Tibial nerve (tissue), 4 donors: ENCODE data around the gene GNB3. TPM values are rescaled to one million over a fixed set of nuclear protein-coding genes. Genes with fewer than 3 reads are reported as not detected.

Experiments
- DNase-seq, 2 donors: peaks; one replicate each; pipeline ENCODE4 v3.0.0-alpha.2; 2019; ENCODE audit warnings: low spot score in 2 of 2
- H3K27ac ChIP-seq, 4 donors: fragments of 200-600 bp; sonication (generic) in 3 of 4; one replicate each; pipeline ENCODE4 v1.5.1; 2017 to 2019; ENCODE audit warnings: mild to moderate bottlenecking in 1 of 4
- H3K27me3 ChIP-seq, 2 donors: fragments of 200-600 bp; sonication (generic) in 1 of 2; one replicate each; pipeline versions ENCODE4 v1.5.1 to v1.6.0; 2017 to 2019
- H3K36me3 ChIP-seq, 3 donors: fragments of 200-600 bp; sonication (generic); one replicate each; pipeline ENCODE4 v1.5.1; 2018 to 2019
- H3K4me1 ChIP-seq, 4 donors: fragments of 200-600 bp; sonication (generic) in 3 of 4; one replicate each; pipeline ENCODE4 v1.5.1; 2017 to 2019
- H3K4me3 ChIP-seq, 4 donors: fragments of 200-600 bp; sonication (generic) in 3 of 4; one replicate each; pipeline ENCODE4 v1.5.1; 2017 to 2019; ENCODE audit warnings: mild to moderate bottlenecking in 1 of 4, moderate library complexity in 1 of 4
- H3K9me3 ChIP-seq, 4 donors: fragments of 200-600 bp; sonication (generic) in 3 of 4; one replicate each; pipeline ENCODE4 v1.5.1; 2017 to 2019
- CTCF ChIP-seq, 5 experiments: fragments of 200-600 bp in 3 of 5; fragments of 450-650 bp in 2 of 5; sonication (generic) in 3 of 5; IDR thresholded peaks; one replicate each; pipeline ENCODE4 v1.5.1; 2016 to 2019; ENCODE audit warnings: antibody characterized with exemption in 5 of 5, mild to moderate bottlenecking in 3 of 5, moderate library complexity in 2 of 5
- EP300 ChIP-seq, 2 donors: sonication (generic); formaldehyde crosslinking; IDR thresholded peaks; one replicate each; pipeline ENCODE4 v1.6.1; 2017; ENCODE audit warnings: antibody characterized with exemption in 2 of 2, mild to moderate bottlenecking in 1 of 2
- POLR2A ChIP-seq, 2 donors: fragments of 450-650 bp; IDR thresholded peaks; one replicate each; pipeline ENCODE4 v1.6.1; 2017; ENCODE audit warnings: antibody characterized with exemption in 2 of 2, mild to moderate bottlenecking in 2 of 2, moderate library complexity in 2 of 2
- WGBS, 2 donors: methylation state at CpG; one replicate each; pipeline ENCODE4 v1.1.5; 2018; 5-methylcytosine and 5-hydroxymethylcytosine counted together
- total RNA-seq, 4 donors: library from RNA; depleted of rRNA; stranded (reverse); fragments of >200 nt; gene quantifications; one replicate each; pipeline ENCODE4 v1.1.0, GENCODE V29; 2016

GNB3 gene
- total RNA-seq, 4 donors from 2014 or later = 0.84 to 9.9 (median 5.6) TPM

GRCh38 chr12:6894321-6894720, 53.6 kb downstream of the GNB3 start:
- Histone ChIP-seq H3K4me1 (peaks cover 0 to 18% (median 6%) of the 10 kb centered on the region in 4 donors), H3K27ac (no peak overlapping the region), H3K9me3 (no peaks in the 10 kb centered on the region), H3K4me3 (no peak overlapping the region), H3K27me3 (no peaks in the 10 kb centered on the region), H3K36me3 (no peaks in the 10 kb centered on the region)
- DNase-seq = no peak
- 73 to 81% methylated on average over 3 of the region's 3 CpGs for WGBS, 2 donors
- no peak for TF ChIP-seq EP300 (IDR thresholded peaks at IDR 0.05)
- TF ChIP-seq CTCF (IDR thresholded peaks at IDR 0.05) = no peak
- TF ChIP-seq POLR2A (IDR thresholded peaks at IDR 0.05) = no peak

Other genes with a start within 250 kb of the GNB3 start
- gene CHD4, start 233.5 kb upstream of the GNB3 start, total RNA-seq = 100 to 1,000 TPM; 192 to 256 (median 242) TPM
- 10 to 100 TPM in 1 of 4 donors, 1 to 10 TPM in 3; 1.8 to 11.4 (median 3.2) TPM for gene LPAR5, start 205.0 kb upstream of the GNB3 start, total RNA-seq
- 1 to 10 TPM in 3 of 4 donors, under 1 TPM in 1; 0.30 to 2.4 (median 2.0) TPM for gene ACRBP, start 193.5 kb upstream of the GNB3 start, total RNA-seq
- gene ING4, start 177.8 kb upstream of the GNB3 start, total RNA-seq = 10 to 100 TPM; 32.6 to 52.5 (median 45.3) TPM
- 10 to 100 TPM; 26.2 to 52.5 (median 38.2) TPM for gene ZNF384, start 151.6 kb upstream of the GNB3 start, total RNA-seq
- under 1 TPM in 2 of 4 donors, not detected in 2; 0.21 to 0.39 TPM for gene PIANP, start 140.1 kb upstream of the GNB3 start, total RNA-seq
- 10 to 100 TPM; 46.9 to 74.4 (median 70.0) TPM for gene COPS7A, start 116.9 kb upstream of the GNB3 start, total RNA-seq
- 100 to 1,000 TPM; 103 to 205 (median 133) TPM for gene MLF2, start 87.8 kb upstream of the GNB3 start, total RNA-seq
- gene PTMS, start 74.6 kb upstream of the GNB3 start, total RNA-seq = 100 to 1,000 TPM; 112 to 225 (median 174) TPM
- gene LAG3, start 68.4 kb upstream of the GNB3 start, total RNA-seq = 1 to 10 TPM; 1.2 to 4.0 (median 2.9) TPM
- 10 to 100 TPM in 1 of 4 donors, 1 to 10 TPM in 3; 7.5 to 12.6 (median 8.9) TPM for gene CD4, start 51.4 kb upstream of the GNB3 start, total RNA-seq
- gene GPR162, start 19.1 kb upstream of the GNB3 start, total RNA-seq = 1 to 10 TPM; 1.3 to 5.4 (median 2.2) TPM
- gene P3H3, start 12.5 kb upstream of the GNB3 start, total RNA-seq = 10 to 100 TPM; 14.6 to 45.8 (median 36.4) TPM
- gene CDCA3, start 10.4 kb downstream of the GNB3 start, total RNA-seq = 10 to 100 TPM in 1 of 4 donors, 1 to 10 TPM in 1, under 1 TPM in 2; 0.21 to 19.4 (median 3.6) TPM
- gene USP5, start 11.2 kb downstream of the GNB3 start, total RNA-seq = 10 to 100 TPM; 47.6 to 63.9 (median 56.8) TPM
- 100 to 1,000 TPM; 189 to 346 (median 282) TPM for gene TPI1, start 26.6 kb downstream of the GNB3 start, total RNA-seq
- 10 to 100 TPM in 3 of 4 donors, 1 to 10 TPM in 1; 9.4 to 12.7 (median 11.8) TPM for gene SPSB2, start 32.4 kb downstream of the GNB3 start, total RNA-seq
- gene LRRC23, start 63.9 kb downstream of the GNB3 start, total RNA-seq = 10 to 100 TPM; 11.6 to 17.2 (median 17.1) TPM
- gene ENO2, start 73.7 kb downstream of the GNB3 start, total RNA-seq = 10 to 100 TPM; 14.0 to 25.8 (median 15.9) TPM
- gene ATN1, start 87.0 kb downstream of the GNB3 start, total RNA-seq = 100 to 1,000 TPM in 3 of 4 donors, 10 to 100 TPM in 1; 92.2 to 260 (median 123) TPM
- not detected for gene RNU7-1, start 102.9 kb downstream of the GNB3 start, total RNA-seq
- 100 to 1,000 TPM; 569 to 764 (median 665) TPM for gene C12orf57, start 103.1 kb downstream of the GNB3 start, total RNA-seq
- 10 to 100 TPM; 11.9 to 31.5 (median 20.8) TPM for gene PTPN6, start 110.4 kb downstream of the GNB3 start, total RNA-seq
- gene PHB2, start 129.7 kb downstream of the GNB3 start, total RNA-seq = 100 to 1,000 TPM; 138 to 178 (median 149) TPM
- gene EMG1, start 130.0 kb downstream of the GNB3 start, total RNA-seq = 10 to 100 TPM; 27.7 to 37.7 (median 35.9) TPM
- 10 to 100 TPM; 19.7 to 29.7 (median 23.8) TPM for gene LPCAT3, start 177.6 kb downstream of the GNB3 start, total RNA-seq
- 1,000 to 10,000 TPM in 1 of 4 donors, 100 to 1,000 TPM in 3; 415 to 1,129 (median 638) TPM for gene C1S, start 219.8 kb downstream of the GNB3 start, total RNA-seq